Mucosa of gallbladder (tissue), 1 donor: ENCODE data around the gene ARL5A. TPM values are rescaled to one million over a fixed set of nuclear protein-coding genes. Genes with fewer than 3 reads are reported as not detected.
"Not testable (repeated sequence)": the region's sequence is repeated elsewhere in the genome, so short reads cannot be mapped to it uniquely, and the experiment has no call there.

Source experiments
- DNase-seq: peaks from one replicate; pipeline ENCODE4 v3.0.0-alpha.2; 2020; ENCODE audit warnings: low spot score
- total RNA-seq: library from RNA; stranded (reverse); gene quantifications from one replicate; pipeline ENCODE4 v1.2.1, GENCODE V29; 2021
- donor health status: DM: no; HTN: no; CAD: no.

Gene ARL5A
- total RNA-seq, 1 donor from 2014 or later, result 48.1 TPM

GRCh38 chr2:151795646-151796240, 32.5 kb downstream of the ARL5A start:
- no peak for DNase-seq

GRCh38 chr2:151794422-151794821, 33.8 kb downstream of the ARL5A start:
- DNase-seq, result not testable (repeated sequence)

- no peak for DNase-seq
Observed at GRCh38 chr2:151793123-151793522, 35.1 kb downstream of the ARL5A start.

GRCh38 chr2:151792589-151792988, 35.6 kb downstream of the ARL5A start:
- no peak for DNase-seq

- no peak for DNase-seq
Observed at GRCh38 chr2:151791545-151791944, 36.7 kb downstream of the ARL5A start.

- DNase-seq, result no peak
Observed at GRCh38 chr2:151790689-151791088, 37.5 kb downstream of the ARL5A start.

GRCh38 chr2:151789055-151789834, 39.0 kb downstream of the ARL5A start:
- no peak for DNase-seq

GRCh38 chr2:151786483-151786882, 41.7 kb downstream of the ARL5A start:
- DNase-seq, result no peak

- no peak for DNase-seq
Observed at GRCh38 chr2:151786077-151786476, 42.1 kb downstream of the ARL5A start.

GRCh38 chr2:151783133-151783520, 45.1 kb downstream of the ARL5A start:
- no peak for DNase-seq

GRCh38 chr2:151782378-151783132, 45.7 kb downstream of the ARL5A start:
- DNase-seq, result no peak

GRCh38 chr2:151781642-151782041, 46.6 kb downstream of the ARL5A start:
- no peak for DNase-seq

GRCh38 chr2:151780938-151781337, 47.3 kb downstream of the ARL5A start:
- no peak for DNase-seq

- no peak for DNase-seq
Observed at GRCh38 chr2:151777935-151778334, 50.3 kb downstream of the ARL5A start.

- no peak for DNase-seq
Observed at GRCh38 chr2:151777487-151777886, 50.7 kb downstream of the ARL5A start.

- no peak for DNase-seq
Observed at GRCh38 chr2:151776367-151776766, 51.9 kb downstream of the ARL5A start.

GRCh38 chr2:151775057-151775740, 53.0 kb downstream of the ARL5A start:
- no peak for DNase-seq

- DNase-seq, result no peak
Observed at GRCh38 chr2:151774506-151774905, 53.7 kb downstream of the ARL5A start.

- DNase-seq, result peak; percentile 49
Observed at GRCh38 chr2:151771599-151772358, 56.4 kb downstream of the ARL5A start.

GRCh38 chr2:151770995-151771394, 57.2 kb downstream of the ARL5A start:
- DNase-seq, result no peak

- DNase-seq, result no peak
Observed at GRCh38 chr2:151769606-151770005, 58.6 kb downstream of the ARL5A start.
